HepG2 (cell line): ENCODE measurements around the gene USP40. TPM values are rescaled to one million over a fixed set of nuclear protein-coding genes. Genes with fewer than 3 reads are reported as not detected.

Experiments used
- CBX1 ChIP-seq: IDR thresholded peaks from one replicate; pipeline ENCODE4 v1.6.1; 2016; ENCODE audit warnings: antibody characterized with exemption, low read depth
- CHD2 ChIP-seq: IDR thresholded peaks from 2 replicates; pipeline ENCODE4 v1.6.1; 2011; ENCODE audit warnings: low read depth, low read length, improper control_type of control experiment
- DMAP1 ChIP-seq: IDR thresholded peaks from 2 replicates; pipeline ENCODE4 v1.6.1; 2016
- GATA4 ChIP-seq: sonication (generic); IDR thresholded peaks from 2 replicates; pipeline ENCODE4 v1.6.1; 2016; ENCODE audit warnings: antibody characterized with exemption, low read depth, borderline replicate concordance
- HBP1 ChIP-seq: IDR thresholded peaks from 2 replicates; pipeline ENCODE4 v1.6.1; 2016; ENCODE audit warnings: low read depth, control low read depth
- HOMEZ ChIP-seq: IDR thresholded peaks from 2 replicates; pipeline ENCODE4 v1.6.1; 2016; ENCODE audit warnings: low read depth
- JDP2 ChIP-seq: sonication (generic); formaldehyde crosslinking; IDR thresholded peaks from 2 replicates; pipeline ENCODE4 v1.8.1; 2022; ENCODE audit warnings: missing genetic modification reagents, borderline replicate concordance
- NR2C2 ChIP-seq: sonication (generic); formaldehyde crosslinking; IDR thresholded peaks from 2 replicates; pipeline ENCODE4 v1.4.0; 2020; ENCODE audit warnings: missing genetic modification reagents, mild to moderate bottlenecking, moderate library complexity, borderline replicate concordance
- PHB2 ChIP-seq: fragments of 450-650 bp; IDR thresholded peaks from 2 replicates; pipeline ENCODE4 v1.6.1; 2018; ENCODE audit not compliant: partially characterized antibody
- THRA ChIP-seq: sonication (generic); formaldehyde crosslinking; IDR thresholded peaks from 2 replicates; pipeline ENCODE4 v1.4.0; 2020; ENCODE audit warnings: missing genetic modification reagents, borderline replicate concordance
- TIGD3 ChIP-seq: sonication (generic); formaldehyde crosslinking; IDR thresholded peaks from 2 replicates; pipeline ENCODE4 v1.5.1; 2020; ENCODE audit warnings: mild to moderate bottlenecking, missing genetic modification reagents, borderline replicate concordance
- TMF1 ChIP-seq: sonication (generic); formaldehyde crosslinking; IDR thresholded peaks from 2 replicates; pipeline ENCODE4 v1.8.1; 2022; ENCODE audit warnings: low read depth, missing genetic modification reagents
- U2AF1 ChIP-seq: fragments of 200-400 bp; formaldehyde crosslinking; optimal IDR thresholded peaks from 2 replicates; pipeline ENCODE3; 2017; ENCODE audit warnings: mild to moderate bottlenecking, low read depth, low read length
- ZBTB46 ChIP-seq: sonication (generic); formaldehyde crosslinking; IDR thresholded peaks from 2 replicates; pipeline ENCODE4 v1.4.0; 2020; ENCODE audit warnings: mild to moderate bottlenecking, missing genetic modification reagents, borderline replicate concordance
- ZNF275 ChIP-seq: sonication (generic); formaldehyde crosslinking; IDR thresholded peaks from 2 replicates; pipeline ENCODE4 v1.8.0; 2022; ENCODE audit warnings: missing genetic modification reagents, mild to moderate bottlenecking, inconsistent platforms, borderline replicate concordance
- ZNF549 ChIP-seq: sonication (generic); formaldehyde crosslinking; IDR thresholded peaks from 2 replicates; pipeline ENCODE4 v1.5.0; 2020; ENCODE audit warnings: missing genetic modification reagents
- ZNF619 ChIP-seq: sonication (generic); formaldehyde crosslinking; IDR thresholded peaks from 2 replicates; pipeline ENCODE4 v1.4.0; 2020; ENCODE audit warnings: mild to moderate bottlenecking, missing genetic modification reagents
- ZNF784 ChIP-seq: sonication (generic); formaldehyde crosslinking; IDR thresholded peaks from 2 replicates; pipeline ENCODE4 v1.5.1; 2020; ENCODE audit warnings: missing genetic modification reagents, mild to moderate bottlenecking, borderline replicate concordance
- polyA plus RNA-seq, 8 experiments: library from polyadenylated mRNA; depleted of rRNA in 3 of 8; stranded (reverse) in 7 of 8; unstranded in 1 of 8; fragments of >200 nt; fragmentation: Illumina TruSeq in 4 of 8; extraction: Trizol in 4 of 8; gene quantifications; 2 replicates each; pipeline versions ENCODE4 v1.2.1 to v1.2.3, GENCODE V29; 2011 to 2016; ENCODE audit warnings: low read depth in 4 of 8, missing spikeins in 1 of 8, mixed read lengths in 1 of 8; ENCODE audit not compliant: insufficient read depth in 1 of 8
- total RNA-seq, 5 experiments: library from RNA; depleted of rRNA; stranded (reverse); fragments of >200 nt; fragmentation: Illumina TruSeq; extraction: Trizol; gene quantifications; 2 replicates each; pipeline ENCODE4 v1.2.3, GENCODE V29; 2016; ENCODE audit warnings: low read depth in 1 of 5

The USP40 gene
- total and polyA plus RNA-seq, 2 of the 13 experiments (the other 11 are each of a cell fraction or from before 2014, with no cell fraction given): 41.0 to 46.3 TPM

- TF ChIP-seq HOMEZ (CRISPR knock-in tag) (peak; percentile 95), NR2C2 (peak; percentile 60; the same call in 1 of the 2 replicates), DMAP1 (CRISPR knock-in tag) (peak; percentile 83), THRA (CRISPR knock-in tag) (peak; percentile 42; the same call in 1 of the 2 replicates), PHB2 (no peak), ZNF549 (0 out of 2 replicates have a peak, but pooled peaks have one; percentile 24), ZNF275 (CRISPR knock-in tag) (peak; percentile 85; the same call in 1 of the 2 replicates), JDP2 (CRISPR knock-in tag) (no peak; the same call in 1 of the 2 replicates), GATA4 (0 out of 2 replicates have a peak, but pooled peaks have one; percentile 55), ZNF619 (CRISPR knock-in tag) (peak; percentile 91), ZNF784 (peak; percentile 98), CHD2 (0 out of 2 replicates have a peak, but pooled peaks have one; percentile 19), ZBTB46 (CRISPR knock-in tag) (no peak), TMF1 (CRISPR knock-in tag) (no peak), CBX1 (peak; percentile 16), U2AF1 (no peak), TIGD3 (CRISPR knock-in tag) (peak; percentile 78; the same call in 1 of the 2 replicates), HBP1 (CRISPR knock-in tag) (0 out of 2 replicates have a peak, but pooled peaks have one; percentile 56)
Observed at GRCh38 chr2:233566141-233566956, at the start of gene USP40 (continued).
